ENCODE data around the gene PPP2R5C.

- TF ChIP-seq EZH2 (IDR thresholded peaks at IDR 0.05) (no peak), POLR2AphosphoS5 (IDR thresholded peaks at IDR 0.05; ENCODE audit: borderline replicate concordance, low read depth, low read length) (no peak), FOXP2 (optimal IDR thresholded peaks at IDR 0.05; ENCODE audit: control extremely low read depth, extremely low read length, insufficient read depth) (no peak)
Observed at GRCh38 chr14:101819251-101819990, 57.9 kb downstream of the PPP2R5C start.

Data from SK-N-MC (cell line).